GM19452 (cell line): Measurements from ENCODE around the gene C16orf46.
A peak's percentile ranks its signal among the peaks of the same experiment; 100 is the strongest.

Experiments used
- ATAC-seq: cut with Tn5 transposase; IDR thresholded peaks from one replicate; pipeline ENCODE4 v1.9.1; 2021; ENCODE audit not compliant: unreplicated experiment

Gene C16orf46

GRCh38 chr16:81076566-81077075, 417 bp downstream of the C16orf46 start:
- peak; percentile 78 for ATAC-seq

DNA sequence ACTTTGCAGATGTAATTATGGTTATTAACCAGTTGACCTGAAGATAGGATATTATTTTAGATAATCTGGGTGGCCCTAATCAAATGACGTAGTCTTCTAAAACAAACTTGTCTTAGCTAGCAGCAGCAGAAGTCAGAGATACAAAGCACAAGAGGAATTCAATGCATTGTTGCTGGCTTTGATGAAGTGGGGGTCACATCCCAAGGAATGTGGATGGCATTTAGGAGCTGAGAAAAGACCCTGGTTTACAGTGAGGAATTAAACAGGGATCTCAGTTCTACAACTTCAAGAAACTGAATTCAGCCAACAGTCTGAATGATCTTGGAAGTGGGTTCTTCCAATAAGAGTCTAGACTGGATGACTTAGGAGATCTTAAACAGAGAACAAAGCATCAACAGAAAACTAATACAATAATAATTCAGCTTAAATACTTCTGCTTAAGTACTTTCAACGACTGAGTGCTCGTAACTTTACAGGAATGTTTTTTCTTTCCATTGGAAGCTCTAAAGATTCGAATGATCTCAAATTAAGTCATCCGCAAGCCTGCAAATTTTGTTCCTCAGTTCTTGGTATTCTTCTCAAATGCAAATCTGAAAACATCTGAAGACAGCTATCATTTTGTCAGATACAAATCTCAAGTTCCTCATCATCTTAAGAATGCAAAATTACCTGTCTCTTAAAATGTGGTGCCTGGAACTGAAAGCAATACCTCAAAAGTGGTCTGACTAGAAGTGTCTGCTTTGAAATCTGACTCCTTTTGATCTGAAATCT, 3.3 kb downstream of the C16orf46 start:
- ATAC-seq, result no peak

- no peak for ATAC-seq
These were observed 5.2 kb downstream of the C16orf46 start for GRCh38 chr16:81071805-81072204.

DNA sequence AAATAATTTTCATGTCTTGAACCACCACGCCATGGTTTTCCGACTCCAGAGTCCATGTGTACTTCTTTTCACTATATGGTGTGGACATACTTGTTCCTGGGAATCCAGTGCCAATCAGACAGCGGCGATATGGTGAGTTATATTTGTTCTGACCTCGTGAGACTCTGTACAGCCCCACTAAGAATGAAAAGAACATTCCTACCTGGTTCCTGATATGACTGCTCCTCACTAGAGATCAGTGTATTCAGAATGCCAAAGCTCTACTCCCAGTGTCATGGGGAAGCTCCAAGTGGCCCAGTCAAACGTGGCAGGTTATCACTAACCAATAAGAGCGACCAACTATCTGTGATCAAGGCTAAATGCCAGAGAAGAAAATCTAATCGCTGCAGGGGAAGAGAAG, 6.1 kb downstream of the C16orf46 start:
- ATAC-seq, result no peak

DNA sequence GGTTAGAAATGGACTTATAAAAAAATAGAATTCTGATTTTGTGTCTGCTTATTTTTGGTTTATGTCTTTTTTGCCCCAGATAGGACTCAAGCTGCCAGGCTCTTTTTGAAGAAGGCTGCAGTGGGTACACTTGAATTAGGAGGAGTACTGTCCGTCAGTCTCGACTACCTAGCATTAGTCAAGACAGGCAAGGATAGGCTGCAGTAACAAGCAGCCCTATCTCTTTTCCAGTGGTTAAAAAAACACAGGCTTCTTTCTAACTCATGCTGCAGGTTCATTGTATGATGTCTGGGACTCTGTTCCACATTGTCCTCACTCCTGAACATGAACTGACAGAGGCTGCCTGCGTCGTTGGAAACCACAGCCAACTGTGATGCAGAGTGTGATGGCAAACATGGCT, 8.0 kb downstream of the C16orf46 start:
- no peak for ATAC-seq

- ATAC-seq, result no peak
These were observed 9.9 kb downstream of the C16orf46 start for GRCh38 chr16:81067166-81067565.

- ATAC-seq, result no peak
These were observed 10.4 kb downstream of the C16orf46 start for GRCh38 chr16:81066681-81067080.

GRCh38 chr16:81061871-81062608, 15.0 kb downstream of the C16orf46 start:
- no peak for ATAC-seq

DNA sequence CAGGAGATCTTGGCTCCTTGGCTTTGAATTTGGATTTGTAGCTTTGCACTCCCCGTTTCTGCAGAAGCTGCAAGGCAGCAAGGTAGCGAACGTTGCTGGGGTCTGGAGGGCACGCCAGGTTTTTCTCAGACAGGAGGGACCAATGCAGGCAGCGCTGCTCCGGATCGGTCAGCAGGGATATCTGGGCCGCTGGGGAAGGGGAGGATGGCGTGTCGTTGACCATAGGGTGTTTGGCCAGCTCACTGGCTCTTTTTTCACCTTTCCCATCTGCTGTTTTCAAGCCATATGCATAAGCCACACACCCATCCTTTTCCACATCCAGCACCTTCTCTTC, 15.8 kb downstream of the C16orf46 start:
- ATAC-seq, result no peak

- ATAC-seq, result no peak
These were observed 16.3 kb downstream of the C16orf46 start for GRCh38 chr16:81060576-81061306.

DNA sequence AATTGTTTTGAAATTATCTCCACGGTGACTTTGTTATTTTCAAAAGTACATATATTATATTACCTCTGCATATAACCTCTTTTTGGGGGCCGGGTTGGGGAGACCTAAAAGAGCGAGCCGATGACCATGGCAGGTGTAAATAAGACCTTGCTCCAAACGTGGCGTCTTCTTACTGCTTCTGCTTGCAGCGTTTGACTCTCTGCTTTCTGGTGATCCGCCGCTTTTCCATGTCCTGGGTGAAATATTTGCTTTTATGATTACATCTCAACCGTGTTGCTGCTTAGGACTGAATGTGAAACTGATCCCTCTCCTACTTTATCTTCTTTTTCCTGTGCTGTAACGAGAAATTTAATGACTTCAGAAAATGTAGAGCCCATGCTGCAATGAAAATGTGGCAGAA, 23.3 kb downstream of the C16orf46 start:
- no peak for ATAC-seq

- no peak for ATAC-seq
These were observed 34.2 kb downstream of the C16orf46 start for GRCh38 chr16:81042821-81043220.

DNA sequence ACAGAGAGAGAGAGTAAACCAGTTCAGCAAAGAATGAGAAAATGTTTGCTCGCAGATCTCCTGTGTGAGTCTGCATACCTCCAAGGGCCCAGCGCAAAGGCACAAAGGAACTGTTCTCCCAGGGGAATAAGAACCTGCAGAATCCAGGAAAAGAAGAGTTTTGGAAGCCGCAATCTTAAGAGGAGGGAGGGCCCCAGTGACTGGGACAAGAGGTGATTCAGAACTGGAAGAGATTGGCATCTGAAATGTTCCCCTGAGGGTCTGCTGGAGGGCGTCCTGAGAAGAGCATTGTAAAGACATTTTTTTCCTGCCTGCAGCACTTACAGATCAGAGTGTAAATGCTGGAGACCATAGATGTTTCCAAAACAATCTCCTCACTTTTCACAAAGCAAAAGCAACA, 35.3 kb downstream of the C16orf46 start:
- ATAC-seq, result no peak

DNA sequence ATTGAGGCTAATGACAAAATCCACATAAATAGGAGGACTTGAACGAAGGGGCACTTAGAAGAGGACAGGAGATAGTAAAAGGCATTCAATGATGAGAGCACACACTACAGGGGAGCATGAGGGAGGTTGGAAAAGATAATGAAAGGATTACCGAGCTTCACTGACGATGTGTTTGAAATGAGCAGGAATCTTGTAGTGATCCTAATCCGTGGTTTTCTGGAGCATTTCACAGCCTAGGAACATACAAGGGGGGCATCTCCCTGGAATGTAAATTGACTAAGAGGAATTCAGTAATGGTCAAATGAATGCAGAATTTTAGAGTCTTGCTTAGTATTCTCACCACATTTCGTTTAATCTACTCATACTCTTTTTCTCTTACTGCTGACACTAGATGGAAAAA, 36.2 kb downstream of the C16orf46 start:
- ATAC-seq, result no peak

GRCh38 chr16:81040131-81040530, 36.9 kb downstream of the C16orf46 start:
- no peak for ATAC-seq

DNA sequence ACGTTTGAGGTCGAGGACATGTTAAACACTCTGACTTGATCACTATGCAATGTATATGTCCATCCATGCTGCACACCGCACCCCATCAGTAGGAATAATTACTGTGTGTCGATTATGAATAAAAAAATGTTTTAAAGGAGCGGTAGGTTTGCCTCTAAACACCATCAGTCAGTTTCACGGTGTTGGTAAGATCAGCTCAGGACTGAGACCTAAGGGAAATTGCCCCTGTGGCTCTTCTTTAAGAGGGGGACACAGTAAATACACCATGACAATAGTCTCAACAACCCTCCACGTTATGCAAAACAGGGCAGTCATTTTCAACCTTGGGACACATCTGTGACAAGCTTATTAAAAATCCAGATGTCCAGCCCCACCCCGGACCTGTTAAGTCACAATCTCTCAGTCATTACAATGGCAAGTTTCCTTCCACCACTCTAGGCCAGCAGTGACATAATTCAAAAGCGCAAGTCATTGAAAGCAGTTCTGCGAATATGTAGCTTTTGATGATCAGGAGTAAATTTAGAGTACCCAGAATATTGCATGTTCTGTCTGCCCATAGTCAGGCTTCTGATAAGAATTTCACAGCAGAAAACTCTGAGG, 40.2 kb downstream of the C16orf46 start:
- no peak for ATAC-seq

GRCh38 chr16:81035975-81036750, 40.9 kb downstream of the C16orf46 start:
- ATAC-seq, result peak; percentile 52

DNA sequence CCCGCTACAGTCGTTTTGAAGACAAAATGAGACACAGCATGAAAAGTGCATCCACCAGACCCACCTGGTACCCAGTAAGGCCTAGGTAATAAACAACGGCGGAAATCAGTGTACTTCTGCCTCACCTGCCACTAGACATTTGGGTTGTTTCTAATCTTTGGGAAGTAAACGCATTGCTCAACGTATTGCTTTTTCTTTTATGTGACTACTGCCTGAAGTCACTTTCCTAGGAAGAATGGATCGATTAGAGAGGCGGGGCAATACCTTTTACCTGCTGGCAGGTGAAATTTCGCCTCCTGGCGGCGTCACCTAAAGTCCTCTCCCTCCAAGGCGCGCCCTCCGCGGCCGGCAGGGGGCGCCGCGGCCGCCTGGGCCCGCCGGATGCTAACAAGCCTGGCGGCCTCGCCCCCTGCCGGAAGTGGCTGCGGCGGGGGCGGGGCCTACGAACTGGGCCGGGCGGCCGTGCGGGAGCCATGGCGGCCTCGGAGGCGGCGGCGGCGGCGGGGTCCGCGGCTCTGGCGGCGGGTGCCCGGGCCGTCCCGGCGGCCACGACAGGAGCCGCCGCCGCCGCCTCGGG, 41.6 kb downstream of the C16orf46 start, which contains the start of gene ATMIN:
Gene ATMIN, plus strand, starts transcription at position 445 of the 577 bp plus-strand sequence. Its CDS starts 29 bp downstream, at position 474.
- peak; percentile 95 for ATAC-seq

GRCh38 chr16:81029930-81030604, 47.0 kb downstream of the C16orf46 start:
- no peak for ATAC-seq
